HG03378 (cell line): ENCODE measurements around the gene RFPL4A.

Source experiments
- ATAC-seq: cut with Tn5 transposase; IDR thresholded peaks from one replicate; pipeline ENCODE4 v1.9.1; 2021; ENCODE audit warnings: mild to moderate bottlenecking, moderate library complexity; ENCODE audit not compliant: unreplicated experiment

Gene RFPL4A

DNA sequence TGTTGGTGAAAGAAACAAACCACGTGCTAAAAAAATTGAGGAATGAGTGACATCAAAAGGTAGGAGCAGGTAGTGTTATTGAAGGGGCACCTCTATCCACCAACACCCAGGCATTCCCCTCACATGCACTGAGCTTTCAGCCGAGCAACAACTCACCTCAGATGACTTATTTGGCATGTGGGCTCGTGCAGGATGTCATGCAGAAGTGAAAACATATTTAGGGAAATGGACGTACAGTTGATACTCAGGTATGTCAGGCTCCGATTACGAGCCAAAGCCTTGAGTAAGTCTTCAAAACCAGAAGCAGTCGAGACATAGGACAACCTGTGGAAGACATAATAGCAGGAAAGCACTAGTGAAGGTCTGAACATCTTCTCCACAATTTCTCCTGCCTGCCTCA is 42.5 kb downstream of the RFPL4A start:
- ATAC-seq = no peak

- ATAC-seq = no peak
These were observed 43.4 kb downstream of the RFPL4A start for GRCh38 chr19:55802281-55802680.

DNA sequence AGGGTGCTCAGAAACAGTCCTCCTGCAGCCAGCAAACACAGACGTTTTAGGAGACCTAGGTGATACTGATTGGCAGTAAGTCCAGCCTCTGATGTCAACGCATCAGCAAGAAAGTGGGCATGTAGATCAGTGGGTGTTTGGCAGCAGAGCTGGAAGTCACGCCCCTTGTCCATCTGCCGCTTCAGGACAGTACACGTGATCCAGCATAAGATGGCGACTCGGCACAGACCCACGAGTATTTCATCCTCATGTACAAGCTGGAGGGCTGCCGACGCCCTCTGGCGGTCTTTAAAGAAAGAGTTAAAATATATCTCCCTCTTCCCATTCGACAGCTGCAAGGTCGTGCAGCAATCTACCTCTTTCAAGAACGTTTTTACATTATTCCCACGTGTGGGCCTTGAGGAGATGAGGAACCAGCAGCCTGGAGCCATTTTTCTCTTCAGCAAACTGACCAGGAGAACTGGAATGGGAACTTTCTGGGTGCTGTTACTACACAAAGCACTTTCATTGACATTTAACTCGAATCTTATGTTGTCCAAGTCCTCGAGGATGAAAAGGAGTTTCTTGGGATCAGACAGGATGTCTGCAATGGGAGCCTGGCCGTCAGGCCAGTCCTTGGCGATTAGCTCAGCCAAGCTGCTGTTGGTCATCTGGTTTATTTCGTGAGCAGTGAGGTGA is 50.6 kb downstream of the RFPL4A start:
- ATAC-seq = no peak

DNA sequence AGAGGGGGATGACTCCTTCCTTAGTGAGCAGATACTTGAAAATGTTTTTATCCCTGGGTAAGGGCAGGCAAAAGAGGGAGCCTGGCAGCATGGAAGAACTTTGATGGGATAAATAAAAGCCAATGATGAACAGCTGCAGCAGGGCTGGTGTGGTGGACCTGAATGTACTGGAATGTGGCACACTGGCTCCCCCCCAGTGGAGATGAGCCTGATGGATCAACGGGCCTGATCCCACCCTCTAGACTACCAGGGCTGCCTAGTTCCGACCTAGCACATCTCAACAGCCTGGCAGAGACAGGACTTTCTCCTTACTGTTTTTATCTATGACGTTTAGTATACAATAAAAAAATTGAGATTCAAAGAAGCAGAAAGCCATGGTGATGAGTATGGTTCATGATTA is 52.4 kb downstream of the RFPL4A start:
- no peak for ATAC-seq

- ATAC-seq = no peak
These were observed 53.6 kb downstream of the RFPL4A start for GRCh38 chr19:55812449-55812848.
